Hematopoietic multipotent progenitor cell treated with erythropoietin and hydrocortisone succinate and interleukin-3 and kit ligand, for 8 days (in vitro differentiated cells): Measurements from ENCODE around the gene DNAJC10.
"Not testable (repeated sequence)": the region's sequence is repeated elsewhere in the genome, so short reads cannot be mapped to it uniquely, and the experiment has no call there.

Experiments used
- DNase-seq: peaks from one replicate; pipeline ENCODE4 v3.0.0-alpha.2; 2015

The DNAJC10 gene

DNA sequence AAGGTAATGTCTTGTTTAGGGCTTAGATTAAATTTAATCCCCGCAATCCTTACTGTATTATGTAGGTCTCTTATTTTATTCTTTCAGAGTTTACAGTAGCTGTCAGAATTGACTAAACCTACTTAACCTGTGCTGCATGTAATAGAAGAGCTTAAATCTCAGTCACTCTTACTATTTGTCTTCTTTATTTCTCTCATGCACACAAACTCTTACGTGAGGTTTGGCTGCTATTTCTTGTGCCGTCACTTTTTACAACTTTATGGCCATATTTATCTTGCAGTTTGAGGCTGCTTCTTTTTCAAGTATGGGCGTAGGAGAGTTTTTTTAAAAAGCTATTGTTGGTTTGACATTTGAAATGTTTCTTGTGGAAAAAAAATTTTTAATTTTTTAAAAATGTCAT, 12.0 kb downstream of the DNAJC10 start:
- no peak for DNase-seq

DNA sequence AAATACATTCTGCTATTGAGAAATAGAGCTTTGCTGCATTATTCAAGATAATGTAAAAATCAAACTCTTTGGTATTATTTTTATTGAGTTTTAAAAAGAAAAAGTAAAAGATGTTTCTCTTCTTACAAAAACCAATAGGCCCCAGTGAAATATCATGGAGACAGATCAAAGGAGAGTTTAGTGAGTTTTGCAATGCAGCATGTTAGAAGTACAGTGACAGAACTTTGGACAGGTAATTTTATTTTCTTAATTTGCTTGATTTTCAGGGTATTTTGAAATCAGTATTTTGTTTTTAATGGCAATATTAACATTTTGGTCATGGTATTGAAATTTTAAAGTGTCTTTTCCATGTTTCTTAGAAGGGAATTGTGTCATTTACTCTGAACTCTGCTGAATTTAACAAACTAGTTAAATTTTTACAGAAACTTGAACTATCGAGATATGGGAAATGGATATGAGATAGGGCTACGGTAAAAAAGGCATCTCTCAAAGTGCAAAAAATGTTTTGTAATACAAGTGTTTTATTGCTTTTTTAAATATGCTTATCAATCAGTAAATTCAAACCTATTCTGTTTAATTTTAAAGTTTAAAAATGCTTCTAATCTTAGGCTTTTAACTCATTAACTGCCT, 13.8 kb downstream of the DNAJC10 start:
- no peak for DNase-seq

DNA sequence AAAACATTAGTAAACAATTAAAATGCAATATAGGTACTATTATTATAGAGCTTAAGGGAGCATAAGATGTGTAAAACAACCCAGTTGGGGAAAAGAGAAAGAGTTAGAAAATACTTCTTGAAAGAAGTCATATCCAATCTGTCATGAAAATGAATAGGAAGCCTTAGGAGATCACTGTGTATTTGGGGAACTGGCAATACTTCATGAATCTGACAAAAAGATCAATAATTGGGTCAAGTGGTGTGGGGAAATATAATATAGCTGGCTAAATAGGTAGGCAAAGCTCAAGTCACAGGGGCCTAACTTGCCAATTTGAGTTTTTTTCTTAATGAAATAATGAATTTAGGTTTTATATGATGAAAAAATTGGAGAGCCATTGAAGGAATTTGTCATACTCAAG, 14.4 kb downstream of the DNAJC10 start:
- no peak for DNase-seq

DNA sequence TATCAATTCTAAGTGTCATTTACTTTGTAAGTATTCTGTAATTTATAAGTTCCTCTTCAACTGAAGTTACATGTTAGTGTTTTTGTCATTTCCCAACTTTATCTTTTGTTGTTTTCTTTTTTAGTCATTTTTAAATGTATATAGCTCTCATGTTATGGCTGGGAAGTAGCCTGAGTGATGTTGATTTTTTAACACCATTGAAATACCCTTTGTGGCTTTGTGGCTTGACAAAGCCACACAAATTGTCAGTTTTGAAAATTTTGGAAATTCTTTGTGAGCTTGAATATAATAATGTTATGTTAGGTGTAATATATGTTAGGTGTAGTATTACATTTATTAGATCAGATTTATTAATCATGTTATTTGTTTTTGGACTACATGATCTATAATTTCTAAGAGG, 16.7 kb downstream of the DNAJC10 start:
- DNase-seq = no peak

DNA sequence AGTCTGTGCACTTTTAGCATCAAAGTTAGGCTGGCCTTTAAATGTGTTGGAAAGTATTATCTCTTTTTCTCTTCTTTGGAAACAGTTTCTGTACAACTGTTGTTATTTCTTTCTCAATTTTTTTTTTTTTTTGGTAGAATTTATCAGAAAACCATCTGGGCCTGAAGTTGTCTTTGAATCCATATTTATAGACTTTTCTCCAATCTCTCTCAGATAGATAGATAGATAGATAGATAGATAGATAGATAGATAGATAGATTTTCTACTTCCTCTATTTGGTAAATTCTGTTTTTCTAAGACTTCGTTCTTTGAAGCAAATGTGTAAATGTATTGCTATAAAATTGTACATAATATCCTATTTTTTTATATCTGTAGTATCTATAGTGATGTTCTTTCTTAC, 17.5 kb downstream of the DNAJC10 start:
- DNase-seq = no peak

DNA sequence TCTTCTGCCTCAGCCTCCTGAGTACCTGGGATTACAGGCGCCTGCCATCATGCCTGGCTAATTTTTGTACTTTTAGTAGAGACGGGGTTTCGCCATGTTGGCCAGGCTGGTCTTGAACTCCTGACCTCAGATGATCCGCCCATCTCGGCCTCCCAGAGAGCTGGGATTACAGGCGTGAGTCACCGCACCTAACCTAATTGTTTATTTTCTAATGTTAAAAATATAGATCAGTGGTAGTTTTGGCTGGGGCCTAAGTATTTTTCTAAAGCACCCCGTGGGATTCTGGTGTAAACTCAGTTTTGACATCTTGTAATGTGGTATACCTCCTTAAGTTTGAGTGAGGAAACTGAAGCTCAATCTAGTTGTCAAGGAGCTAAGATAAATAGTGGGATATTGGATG, 20.8 kb downstream of the DNAJC10 start:
- DNase-seq = not testable (repeated sequence)

DNA sequence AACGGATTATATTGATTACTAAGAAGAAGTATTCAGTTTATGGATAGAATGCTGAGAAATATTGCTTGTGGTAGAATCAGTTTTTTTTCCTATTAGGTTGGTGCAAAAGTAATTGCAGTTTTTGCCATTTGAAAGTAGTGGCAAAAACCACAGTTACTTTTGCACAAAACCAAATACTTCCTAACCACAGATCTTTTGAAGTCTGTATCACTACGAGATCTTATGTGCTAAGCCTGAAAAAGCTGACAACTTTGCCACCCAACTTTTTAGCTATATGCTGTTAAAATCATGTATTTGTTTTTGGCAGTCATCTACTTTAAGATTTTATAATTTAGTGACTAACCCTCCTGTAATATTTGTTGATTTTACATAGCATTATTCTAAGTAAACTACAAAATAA, 24.6 kb downstream of the DNAJC10 start:
- no peak for DNase-seq

DNA sequence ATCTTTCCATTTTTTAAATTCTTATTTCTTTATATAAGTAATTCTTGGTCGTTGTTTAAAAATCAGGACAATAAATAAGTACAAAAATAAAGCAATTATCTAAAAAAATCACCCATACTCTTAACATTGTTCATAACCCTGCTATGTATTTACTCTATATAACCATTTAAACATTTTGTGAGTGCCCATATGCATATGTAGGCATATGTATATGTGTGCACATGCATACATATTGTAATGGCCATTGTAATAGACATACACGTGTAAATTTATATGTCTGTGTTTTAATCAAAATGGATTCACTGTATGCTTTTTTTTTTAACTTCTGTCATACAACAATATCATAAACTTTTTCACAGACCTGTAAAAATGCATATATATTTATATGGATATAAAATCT, 25.6 kb downstream of the DNAJC10 start:
- DNase-seq = no peak

DNA sequence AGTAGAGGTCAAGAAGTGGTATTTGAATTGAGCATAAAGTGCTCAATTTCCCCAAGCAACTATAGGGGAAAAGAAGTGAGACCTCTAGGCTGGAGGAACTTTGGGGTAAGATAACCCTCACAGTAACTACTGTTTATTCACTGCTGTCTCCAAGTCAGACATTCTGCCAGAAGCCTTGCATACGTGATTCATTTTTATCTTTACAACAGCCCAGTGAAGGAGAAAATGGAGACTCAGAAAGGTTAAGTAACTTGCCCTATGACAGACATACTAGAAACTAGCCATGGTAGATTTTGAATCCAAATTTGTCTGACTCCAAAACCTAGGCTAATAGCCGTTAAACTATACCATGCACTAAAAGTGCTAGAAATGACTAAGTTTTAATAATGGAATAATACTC, 28.4 kb downstream of the DNAJC10 start:
- DNase-seq = no peak

DNA sequence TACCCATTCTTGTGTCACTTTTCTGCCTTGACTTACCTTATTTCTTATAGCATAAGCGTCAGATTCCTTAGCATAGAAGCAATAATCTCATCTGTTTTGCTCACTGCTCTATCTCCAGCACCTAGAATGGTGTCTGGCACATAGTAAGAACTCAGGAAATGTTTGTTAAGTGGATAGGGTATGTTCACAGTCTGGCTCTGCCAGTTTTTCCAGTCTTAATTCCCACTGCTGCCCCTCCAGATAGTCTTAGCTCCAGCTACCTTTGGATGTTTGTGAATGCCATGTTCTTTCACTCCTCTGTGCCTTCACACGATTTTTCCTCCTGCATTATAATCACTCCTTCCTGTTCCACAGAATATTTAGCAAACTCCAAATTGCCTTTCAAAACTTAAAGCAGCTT, 29.0 kb downstream of the DNAJC10 start:
- no peak for DNase-seq

DNA sequence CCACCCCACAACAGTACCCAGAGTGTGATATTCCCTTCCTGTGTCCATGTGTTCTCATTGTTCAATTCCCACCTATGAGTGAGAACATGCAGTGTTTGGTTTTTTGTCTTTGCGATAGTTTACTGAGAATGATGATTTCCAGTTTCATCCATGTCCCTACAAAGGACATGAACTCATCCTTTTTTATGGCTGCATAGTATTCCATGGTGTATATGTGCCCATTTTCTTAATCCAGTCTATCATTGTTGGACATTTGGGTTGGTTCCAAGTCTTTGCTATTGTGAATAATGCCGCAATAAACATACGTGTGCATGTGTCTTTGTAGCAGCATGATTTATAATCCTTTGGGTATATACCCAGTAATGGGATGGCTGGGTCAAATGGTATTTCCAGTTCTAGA, 29.8 kb downstream of the DNAJC10 start:
- not testable (repeated sequence) for DNase-seq

DNA sequence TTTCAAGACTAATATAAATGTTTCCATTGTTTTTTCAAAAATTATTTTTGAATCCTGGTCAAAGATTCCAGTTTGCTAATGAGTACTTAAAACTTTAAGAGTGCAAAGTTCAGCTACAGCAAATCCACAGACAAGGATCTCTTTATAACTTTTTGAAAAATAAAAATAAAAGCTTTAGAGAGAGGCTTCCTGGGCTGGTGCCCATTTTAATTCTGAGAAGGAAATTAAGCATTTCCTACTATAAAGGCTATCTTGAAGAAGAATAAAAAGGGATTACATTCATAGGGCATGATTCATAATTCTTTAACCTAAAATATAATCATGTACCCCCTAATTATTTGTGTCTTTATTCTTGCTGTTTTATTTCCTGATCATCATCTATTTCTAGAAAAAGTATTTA, 38.2 kb downstream of the DNAJC10 start:
- DNase-seq = no peak

DNA sequence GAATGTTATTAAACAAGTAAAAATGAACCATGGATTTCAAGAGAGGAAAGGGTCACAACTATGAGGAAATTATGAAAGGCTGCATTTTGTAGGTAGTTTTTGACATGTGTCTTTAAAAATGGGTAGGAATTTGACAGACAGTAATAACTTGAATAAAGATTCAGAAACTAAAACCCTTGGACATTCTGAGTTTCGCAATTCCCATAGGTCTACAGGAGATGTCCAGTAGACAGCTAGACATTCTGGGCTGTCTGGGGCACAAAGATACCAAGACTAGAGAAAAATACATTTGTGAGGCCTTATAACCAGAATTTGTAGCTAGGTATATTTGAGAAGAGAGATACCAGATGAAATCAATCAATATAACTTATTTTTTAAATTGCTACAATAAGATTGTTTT, 42.3 kb downstream of the DNAJC10 start:
- DNase-seq = no peak

DNA sequence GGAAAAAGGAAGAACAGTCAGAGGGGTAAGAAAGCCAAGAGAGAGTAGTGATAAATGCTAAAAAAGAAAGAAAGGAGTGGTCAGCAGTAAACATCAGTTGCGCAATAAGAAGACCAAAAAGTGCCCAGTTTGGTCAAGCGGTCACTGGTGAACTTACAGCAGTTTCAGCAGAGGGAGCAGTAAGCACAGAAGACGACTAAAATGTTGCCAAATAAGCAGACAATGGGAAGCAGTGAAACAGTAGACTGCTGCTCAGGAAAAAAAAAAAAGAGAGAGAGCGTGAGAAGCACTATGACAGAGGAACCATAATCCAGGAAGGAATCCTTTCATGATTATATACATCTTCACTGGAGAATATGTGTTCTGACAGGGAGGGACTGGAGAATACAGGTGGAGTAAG, 45.8 kb downstream of the DNAJC10 start:
- DNase-seq = no peak

DNA sequence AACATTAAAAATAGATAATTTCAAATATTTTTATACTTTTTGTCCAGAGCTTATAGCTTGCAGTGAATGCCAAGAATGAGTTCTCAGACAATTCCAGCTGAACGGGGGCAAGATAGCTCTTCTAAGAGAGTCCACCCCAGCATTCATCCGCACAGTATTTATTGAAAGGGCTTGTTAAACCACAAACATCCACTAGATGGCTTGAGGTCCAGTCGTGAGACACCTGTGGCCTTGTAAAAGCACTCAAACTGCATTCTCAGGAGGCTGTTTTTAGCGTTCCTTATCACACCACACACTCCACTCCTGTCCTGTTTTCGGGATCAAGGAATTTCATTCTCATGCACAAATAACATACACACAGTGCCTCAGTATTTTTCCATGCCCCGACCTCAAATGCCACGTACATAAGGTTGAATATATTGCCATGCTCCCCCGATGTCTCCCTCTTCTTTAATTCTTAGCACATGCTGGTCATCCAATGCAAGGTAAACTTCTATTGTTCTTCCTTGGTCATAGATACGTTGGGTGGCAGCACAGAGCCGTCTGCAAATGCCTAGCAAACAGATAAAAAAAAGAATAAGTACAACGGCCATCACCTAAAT, 47.4 kb downstream of the DNAJC10 start:
- peak; percentile 51 for DNase-seq

DNA sequence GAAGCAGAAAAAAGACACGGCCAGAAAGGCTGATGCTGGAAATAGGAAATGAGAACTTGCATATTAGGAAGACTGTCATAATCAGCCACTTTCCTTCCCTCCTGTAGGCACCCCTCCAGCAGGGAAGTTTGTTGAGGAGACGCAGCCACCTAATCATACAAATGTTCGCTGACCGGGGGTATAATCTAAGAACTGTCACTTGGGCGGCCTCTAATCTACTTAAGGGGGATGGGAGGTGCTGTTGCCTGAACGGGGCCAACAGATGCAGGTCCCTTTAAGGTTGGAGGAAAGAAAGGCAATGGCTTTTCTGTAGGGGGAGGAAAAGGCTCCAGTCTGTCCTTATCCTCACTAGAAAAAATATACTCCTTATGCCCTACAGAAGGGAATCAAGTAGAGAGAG, 50.6 kb downstream of the DNAJC10 start:
- no peak for DNase-seq

DNA sequence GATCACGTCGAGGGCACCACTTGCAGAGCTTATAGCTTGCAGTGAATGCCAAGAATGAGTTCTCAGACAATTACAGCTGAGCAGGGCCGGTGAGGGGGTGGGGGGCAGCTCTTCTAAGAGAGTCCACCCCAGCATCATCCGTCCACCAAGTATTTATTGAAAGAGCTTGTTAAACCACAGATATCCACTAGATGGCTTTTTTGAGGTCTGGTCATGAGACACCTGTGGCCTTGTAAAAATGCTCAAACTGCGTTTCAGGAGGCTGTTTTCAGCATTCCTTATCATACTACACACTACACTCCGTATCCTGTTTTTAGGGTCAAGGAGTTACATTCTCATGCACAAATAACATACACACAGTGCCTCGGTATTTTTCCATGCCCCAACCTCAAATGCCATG, 51.5 kb downstream of the DNAJC10 start:
- DNase-seq = peak; percentile 31

DNA sequence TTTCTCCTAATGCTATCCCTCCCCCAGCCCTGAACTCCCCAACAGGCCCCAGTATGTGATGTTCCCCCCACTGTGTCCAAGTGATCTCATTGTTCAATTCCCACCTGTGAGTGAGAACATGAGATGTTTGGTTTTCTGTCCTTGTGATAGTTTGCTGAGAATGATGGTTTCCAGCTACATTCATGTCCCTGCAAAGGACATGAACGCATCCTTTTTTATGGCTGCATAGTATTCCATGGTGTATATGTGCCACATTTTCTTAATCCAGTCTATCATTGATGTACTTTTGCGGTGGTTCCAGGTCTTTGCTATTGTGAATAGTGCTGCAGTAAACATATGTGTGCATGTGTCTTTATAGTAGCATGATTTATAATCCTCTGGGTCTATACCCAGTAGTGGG, 52.9 kb downstream of the DNAJC10 start:
- DNase-seq = not testable (repeated sequence)

DNA sequence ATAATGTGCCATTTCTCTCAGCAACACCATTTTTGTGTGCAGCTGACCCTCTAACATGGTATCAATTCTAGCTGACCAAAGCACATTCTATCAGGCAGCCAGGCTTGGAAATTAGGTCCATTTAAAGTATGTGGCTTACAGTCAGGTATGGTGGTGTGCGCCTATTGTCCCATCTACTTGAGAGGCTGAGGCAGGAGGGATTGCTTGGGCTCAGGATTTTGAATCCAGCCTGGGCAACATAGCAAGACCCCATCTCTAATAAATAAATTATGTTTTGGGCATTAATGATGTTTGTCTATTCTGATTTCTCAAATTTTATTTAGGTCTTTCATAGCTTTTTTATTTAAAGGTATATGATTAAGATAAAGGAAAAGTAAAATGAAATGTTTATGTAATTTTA, 63.3 kb downstream of the DNAJC10 start:
- no peak for DNase-seq

DNA sequence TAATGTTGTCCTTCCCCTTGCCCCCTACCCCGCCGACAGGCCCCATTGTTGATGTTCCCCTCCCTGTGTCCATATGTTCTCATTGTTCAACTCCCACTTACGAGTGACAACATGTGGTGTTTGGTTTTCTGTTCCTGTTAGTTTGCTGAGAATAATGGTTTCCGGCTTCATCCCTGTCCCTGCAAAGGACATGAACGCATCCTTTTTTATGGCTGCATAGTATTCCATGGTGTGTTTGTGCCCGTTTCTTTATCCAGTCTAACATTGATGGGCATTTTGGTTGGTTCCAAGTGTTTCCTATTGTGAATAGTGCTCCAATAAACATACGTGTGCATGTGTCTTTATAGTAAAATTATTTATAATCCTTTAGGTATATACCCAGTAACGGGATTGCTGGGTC, 65.0 kb downstream of the DNAJC10 start:
- DNase-seq = not testable (repeated sequence)

DNA sequence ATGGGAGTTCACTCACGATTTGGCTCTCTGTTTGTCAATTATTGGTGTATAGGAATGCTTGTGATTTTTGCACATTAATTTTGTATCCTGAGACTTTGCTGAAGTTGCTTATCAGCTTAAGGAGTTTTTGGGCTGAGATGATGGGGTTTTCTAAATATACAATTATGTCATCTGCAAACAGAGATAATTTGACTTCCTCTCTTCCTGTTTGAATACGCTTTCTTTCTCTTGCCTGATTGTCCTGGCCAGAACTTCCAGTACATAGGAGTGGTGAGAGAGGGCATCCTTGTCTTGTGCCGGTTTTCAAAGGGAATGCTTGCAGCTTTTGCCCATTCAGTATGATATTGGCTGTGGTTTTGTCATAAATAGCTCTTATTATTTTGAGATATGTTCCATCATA, 66.6 kb downstream of the DNAJC10 start:
- not testable (repeated sequence) for DNase-seq

DNA sequence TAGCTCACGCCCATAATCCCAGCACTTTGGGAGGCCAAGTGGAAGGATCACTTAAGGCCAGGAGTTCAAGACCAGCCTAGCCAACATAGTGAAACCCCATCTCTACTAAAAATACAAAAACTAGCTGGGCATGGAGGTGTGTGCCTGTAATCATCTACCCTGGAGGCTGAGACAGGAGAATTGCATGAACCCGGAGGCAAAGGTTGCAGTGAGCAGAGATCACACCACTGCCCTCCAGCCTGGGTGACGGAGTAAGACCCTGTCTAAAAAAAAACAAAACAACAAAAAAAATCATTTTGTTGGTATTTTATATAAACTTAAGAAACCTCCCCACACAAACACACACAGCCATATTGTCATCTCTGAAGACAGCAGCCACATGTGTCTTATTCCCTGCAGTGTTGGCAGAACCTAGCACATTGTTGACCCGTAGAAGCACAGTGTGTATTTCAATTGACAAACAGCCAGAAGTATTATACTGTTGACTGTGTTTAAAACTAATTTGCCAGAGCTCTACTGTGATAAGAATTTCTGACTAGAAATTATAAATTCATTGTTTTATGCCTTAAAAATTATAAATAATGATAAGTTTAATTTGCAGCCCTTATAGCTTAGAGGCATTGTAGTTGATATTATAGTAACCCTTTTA, 68.1 kb downstream of the DNAJC10 start:
- DNase-seq = no peak

DNA sequence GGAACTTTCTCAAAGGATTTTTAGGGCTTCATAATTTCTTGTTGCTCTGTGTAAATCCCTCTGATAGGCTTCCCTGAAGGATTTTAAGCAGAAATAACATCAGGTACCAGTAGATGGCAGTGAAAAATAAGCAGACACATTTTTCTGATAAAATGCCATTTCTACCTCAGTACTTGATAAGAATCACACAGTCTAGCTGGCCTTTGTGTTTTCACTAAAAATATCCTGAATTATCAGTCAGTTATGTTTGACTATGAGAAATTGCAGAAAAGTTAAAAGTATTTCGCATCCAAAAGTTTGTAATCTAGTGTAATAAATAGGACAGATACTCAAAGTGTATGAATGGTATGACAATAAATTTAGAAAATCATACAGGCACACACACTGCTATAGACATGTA, 68.7 kb downstream of the DNAJC10 start:
- peak; percentile 57 for DNase-seq

DNA sequence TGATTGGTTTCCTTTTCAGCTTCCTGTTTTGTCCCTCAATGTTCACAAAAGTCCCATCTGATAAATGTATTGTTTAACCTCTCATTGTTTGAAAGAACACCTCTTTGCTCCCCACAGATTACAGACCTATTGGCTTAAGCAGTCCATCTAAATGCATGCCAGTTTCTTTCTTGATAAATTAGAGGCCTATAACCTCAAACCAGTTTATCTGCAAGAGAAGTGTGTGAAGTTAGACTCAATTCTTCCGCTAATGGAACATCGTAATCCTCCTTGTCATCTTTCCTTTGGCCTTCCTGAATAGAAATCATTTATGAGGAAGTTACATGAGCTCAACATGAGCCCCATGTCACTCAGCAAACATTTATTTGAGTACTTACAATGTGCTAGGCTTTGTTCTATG, 76.4 kb downstream of the DNAJC10 start:
- DNase-seq = no peak

DNA sequence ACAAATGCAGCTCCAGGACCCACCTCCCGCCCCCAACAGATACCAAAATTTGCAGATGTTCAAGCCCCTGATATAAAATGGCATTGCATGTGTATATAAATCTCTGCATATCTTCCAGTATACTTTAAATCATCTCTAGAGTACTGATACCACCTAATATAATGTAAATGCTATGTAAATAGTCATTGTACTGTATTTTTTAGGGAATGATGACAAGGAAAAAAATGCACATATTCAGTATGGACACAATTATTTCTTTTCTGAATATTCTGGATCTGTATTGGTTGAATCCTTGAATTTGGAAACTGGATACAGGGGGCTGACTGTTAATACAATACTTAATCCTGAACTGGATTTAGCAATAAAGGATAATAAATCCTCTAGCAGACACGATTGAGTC, 82.7 kb downstream of the DNAJC10 start:
- DNase-seq = no peak
